Measurements from ENCODE around the gene FADD.

FADD gene

GRCh38 chr11:70240337-70240736 lies 37.2 kb downstream of the FADD start:
- DNase-seq = no peak

- no peak for DNase-seq
These were observed 38.6 kb downstream of the FADD start for GRCh38 chr11:70241709-70242108.

- no peak for DNase-seq
These were observed 39.8 kb downstream of the FADD start for GRCh38 chr11:70242885-70243284.

GRCh38 chr11:70243912-70244652 lies 41.0 kb downstream of the FADD start:
- no peak for DNase-seq

- no peak for DNase-seq
These were observed 41.6 kb downstream of the FADD start for GRCh38 chr11:70244698-70245097.

- DNase-seq = no peak
These were observed 43.1 kb downstream of the FADD start for GRCh38 chr11:70246196-70246595.

GRCh38 chr11:70247042-70247709 lies 44.1 kb downstream of the FADD start:
- DNase-seq = no peak

GRCh38 chr11:70247710-70248072 lies 44.6 kb downstream of the FADD start:
- DNase-seq = no peak

GRCh38 chr11:70250876-70251658 lies 48.0 kb downstream of the FADD start:
- no peak for DNase-seq

- DNase-seq = no peak
These were observed 48.7 kb downstream of the FADD start for GRCh38 chr11:70251659-70252321.

- DNase-seq = no peak
These were observed 49.7 kb downstream of the FADD start for GRCh38 chr11:70252844-70253243.

GRCh38 chr11:70255477-70256116 lies 52.5 kb downstream of the FADD start:
- DNase-seq = no peak

All from activated CD4-positive, alpha-beta T cell treated with anti-CD3 and anti-CD28 coated beads for 1 hour (primary cell).